HG02798 (cell line): Measurements from ENCODE around the gene SPATA2.
"Not testable (repeated sequence)": the region's sequence is repeated elsewhere in the genome, so short reads cannot be mapped to it uniquely, and the experiment has no call there.

Source experiments
- ATAC-seq: cut with Tn5 transposase; IDR thresholded peaks from one replicate; pipeline ENCODE4 v1.9.1; 2021; ENCODE audit warnings: mild to moderate bottlenecking; ENCODE audit not compliant: unreplicated experiment, poor library complexity

Gene SPATA2

DNA sequence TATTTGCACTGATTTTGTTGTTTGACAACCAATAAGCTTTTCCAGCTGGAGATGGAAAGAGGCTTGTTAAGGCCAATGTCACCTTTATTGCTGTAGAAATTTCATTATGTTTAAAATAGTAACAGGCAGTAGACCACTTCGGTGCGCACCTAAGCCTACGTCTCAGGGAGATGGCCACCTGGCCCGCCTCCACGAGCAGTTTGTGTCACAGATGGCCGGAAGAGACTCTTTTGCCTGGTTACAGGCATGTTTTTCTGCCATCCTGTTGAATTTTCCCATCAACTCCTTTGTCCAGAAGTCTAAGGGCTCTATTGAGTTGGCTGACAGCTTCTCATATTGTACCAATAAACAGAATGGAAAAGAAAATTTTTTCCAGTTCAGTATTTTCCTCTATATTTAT, 51.7 kb downstream of the SPATA2 start:
- no peak for ATAC-seq

DNA sequence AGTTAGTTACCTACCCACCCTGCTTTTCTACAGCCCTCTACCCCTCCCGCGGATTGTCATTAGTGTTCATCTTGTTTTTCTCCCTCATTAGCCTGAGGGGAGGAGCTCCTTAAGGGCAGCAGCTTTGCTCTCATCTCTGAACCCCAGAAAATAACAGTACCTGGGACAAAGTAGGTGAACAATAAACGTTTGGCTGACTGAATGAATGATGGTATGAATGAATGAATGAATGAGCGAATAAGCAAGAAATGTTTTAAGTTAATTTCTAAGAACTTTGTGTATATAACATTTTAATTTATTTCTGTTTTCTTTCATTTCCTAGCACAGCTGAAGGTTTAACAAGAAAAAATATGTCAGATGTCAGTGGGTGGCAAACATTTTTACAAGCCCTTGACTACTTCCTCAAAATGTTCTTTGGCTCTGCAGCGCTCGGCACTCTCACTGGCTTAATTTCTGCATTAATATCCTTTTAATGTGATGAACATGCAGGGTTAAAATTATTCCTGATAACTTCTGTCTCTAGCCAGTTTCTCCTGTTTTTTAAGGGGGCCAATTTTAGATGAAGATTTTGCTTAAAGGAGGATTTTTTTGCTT, 52.6 kb downstream of the SPATA2 start:
- no peak for ATAC-seq

DNA sequence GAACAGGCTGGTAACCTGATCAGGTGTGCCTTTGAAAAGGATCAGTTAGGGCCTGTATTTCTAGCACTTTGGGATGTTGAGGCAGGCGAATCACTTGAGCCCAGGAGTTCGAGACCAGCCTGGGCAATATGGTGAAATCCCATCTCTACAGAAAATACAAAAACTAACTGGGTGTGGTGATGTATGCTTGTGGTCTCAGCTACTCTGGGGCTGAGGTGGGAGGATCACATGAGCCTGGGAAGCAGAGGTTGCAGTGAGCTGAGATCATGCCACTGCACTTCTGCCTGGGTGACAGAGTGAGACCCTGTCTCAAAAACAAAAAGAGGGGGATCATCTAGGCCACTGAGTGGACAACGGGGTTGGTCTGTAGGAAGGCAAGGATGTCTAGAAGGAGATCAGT, 54.1 kb downstream of the SPATA2 start:
- ATAC-seq = not testable (repeated sequence)

DNA sequence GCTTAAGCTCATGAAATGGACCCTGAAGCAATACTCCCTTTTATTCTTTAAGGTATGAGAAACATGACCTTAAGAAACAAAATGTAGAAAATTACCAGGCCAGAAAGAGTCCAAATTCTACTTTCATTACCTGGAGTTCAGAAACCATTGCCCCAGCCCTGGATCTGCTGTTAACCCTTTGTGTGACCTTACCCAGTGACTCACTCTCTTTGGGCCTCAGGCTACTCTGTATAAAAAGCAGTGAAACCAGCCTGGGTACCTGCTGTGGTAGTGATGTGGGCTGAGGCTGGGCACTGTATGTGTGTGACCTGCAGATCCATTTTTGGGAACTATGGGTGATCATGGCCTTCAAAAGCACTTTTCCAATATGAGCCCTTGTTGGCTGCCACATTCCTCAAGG, 55.5 kb downstream of the SPATA2 start:
- no peak for ATAC-seq

DNA sequence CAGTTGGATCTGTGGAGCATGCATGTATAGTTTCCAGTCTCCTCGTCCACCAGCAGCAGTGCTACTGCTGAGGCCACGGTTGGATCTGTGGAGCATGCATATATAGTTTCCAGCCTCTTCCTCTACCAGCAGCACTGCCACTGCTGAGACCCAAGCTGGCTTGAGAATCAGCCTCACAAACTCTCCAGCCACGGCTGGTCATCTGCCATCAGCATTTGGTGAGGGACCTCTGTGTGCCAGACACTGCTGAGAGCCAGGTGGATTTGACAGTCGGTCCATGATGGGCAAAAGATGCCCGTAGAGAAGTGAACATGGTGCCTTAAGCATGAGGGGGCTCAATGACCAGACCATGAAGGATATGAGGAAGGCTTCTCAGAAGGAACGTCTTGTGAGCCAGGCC, 56.3 kb downstream of the SPATA2 start:
- no peak for ATAC-seq

DNA sequence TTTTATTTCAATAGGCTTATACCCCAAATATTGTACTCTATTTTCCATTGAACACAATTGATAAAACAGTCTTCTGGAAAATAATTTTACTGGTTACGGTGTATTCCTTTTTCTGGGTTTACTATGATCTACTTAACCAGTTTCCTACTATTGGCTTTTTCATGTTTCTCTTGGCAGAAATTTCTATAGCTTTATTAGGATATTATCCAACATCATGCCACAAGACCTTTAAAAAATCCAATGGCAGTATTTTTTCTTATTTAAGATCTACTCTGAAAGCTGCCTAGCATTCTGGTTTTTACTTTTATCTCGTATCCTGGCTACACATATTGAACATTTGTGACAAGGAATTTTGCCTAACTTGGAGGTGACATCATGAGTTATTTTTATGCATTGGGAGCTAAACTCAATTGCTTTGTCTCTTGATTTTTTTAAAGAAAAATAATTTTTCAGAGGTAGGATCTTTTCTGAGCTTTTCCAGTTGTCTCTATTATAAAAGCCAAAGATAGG, 57.2 kb downstream of the SPATA2 start:
- ATAC-seq = no peak

DNA sequence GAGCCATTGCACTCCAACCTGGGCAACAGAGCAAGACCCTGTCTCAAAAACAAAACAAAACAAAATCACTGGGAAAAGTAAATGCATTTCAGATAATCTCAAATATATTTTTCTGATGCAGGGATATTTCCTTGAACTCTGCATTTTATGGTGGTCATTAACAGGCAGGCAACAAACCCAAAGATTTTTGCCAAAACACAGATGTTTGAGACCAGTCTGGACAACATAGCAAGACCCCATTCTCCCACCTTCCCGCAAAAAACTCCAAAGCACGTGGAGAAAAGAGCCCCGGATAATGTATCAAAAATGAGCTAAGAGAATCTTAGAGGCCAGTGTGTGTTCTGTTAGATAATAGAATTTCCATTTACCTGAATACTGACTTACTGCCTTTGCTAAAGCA, 58.4 kb downstream of the SPATA2 start:
- ATAC-seq = no peak

DNA sequence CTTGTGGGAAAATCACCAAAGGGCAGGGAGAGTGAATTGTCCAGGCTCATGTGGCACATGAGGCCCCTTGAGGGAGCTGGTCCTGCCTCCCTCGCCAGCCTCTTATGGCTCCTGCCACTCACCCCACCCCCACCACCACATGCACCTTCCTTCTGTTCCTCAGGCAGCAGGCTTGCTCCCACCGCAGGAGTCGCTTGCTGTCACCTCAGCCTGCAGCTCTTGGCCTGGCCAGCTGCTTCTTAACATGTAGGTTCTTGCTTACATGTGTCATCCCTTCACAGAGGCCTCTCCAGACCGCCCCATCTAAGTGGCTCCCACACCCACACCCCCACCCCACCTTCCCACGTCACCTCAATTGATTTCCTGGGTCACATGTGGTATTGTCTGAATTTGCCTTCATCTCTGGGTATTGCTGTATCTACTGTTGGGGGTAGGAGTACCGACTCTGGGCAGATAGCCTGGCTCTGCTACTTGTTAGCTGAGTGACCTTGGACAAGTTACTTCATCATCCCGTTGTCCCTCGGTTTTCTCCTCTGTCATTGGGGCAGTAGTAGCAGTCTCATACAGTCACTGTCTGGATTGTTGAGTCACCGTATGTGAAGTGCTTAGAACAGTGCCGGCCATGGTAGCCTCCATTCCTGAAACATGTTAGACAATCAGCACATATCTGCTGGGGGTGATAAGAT, 61.0 kb downstream of the SPATA2 start:
- no peak for ATAC-seq

DNA sequence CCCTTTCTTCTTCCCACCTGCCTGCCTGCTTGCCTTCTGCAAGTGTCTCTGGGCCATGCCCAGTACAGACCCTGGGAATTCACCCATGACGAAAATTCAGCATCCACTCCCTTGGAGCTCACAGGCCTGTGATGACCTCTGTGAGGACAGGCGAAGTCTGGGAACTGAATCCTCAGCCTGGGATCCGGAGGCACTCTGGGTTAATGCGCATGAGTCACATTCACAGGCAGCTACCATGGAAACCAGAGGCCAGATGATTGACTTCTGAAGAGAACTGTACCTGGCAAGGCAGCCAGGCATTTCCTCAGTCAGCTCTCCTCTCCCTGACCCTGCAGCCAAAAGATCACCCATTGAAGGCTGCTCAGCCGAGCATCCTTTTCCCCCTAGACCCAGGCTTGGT, 61.7 kb downstream of the SPATA2 start:
- ATAC-seq = no peak
